ENCODE results near the gene SPTLC3. TPM values are rescaled to one million over a fixed set of nuclear protein-coding genes. Genes with fewer than 3 reads are reported as not detected.

Gene SPTLC3
- total and polyA plus RNA-seq, 2 donors (not counting 1 experiment from before 2014, with no cell fraction given): 4.0 TPM

GRCh38 chr20:13207016-13207415 is 198.2 kb downstream of the SPTLC3 start:
- H3K27me3 ChIP-seq (ENCODE audit: control insufficient read depth, insufficient read depth, low read length): no peaks in the 10 kb centered on the region
- H3K36me3 ChIP-seq (ENCODE audit: control insufficient read depth, insufficient read depth, low read length): no peaks in the 10 kb centered on the region
- no peak for TF ChIP-seq CTCF (conservative IDR thresholded peaks at IDR 0.05 in 1 of 2, IDR thresholded peaks at IDR 0.05 in 1 of 2; ENCODE audit: low read depth in 1 of 2, low read length in 2 of 2)
- no peak for TF ChIP-seq EZH2 (IDR thresholded peaks at IDR 0.05; ENCODE audit: low read length, missing control alignments)
- no peak overlapping the region for H3K9ac ChIP-seq (ENCODE audit: insufficient read depth, low read length)
- no peaks in the 10 kb centered on the region for H3K9me3 ChIP-seq (ENCODE audit: control insufficient read depth, insufficient read depth, low read depth, low read length)
- no peaks in the 10 kb centered on the region for H3K4me1 ChIP-seq (ENCODE audit: control insufficient read depth, extremely low read depth, insufficient read depth, low read length)
- H3K4me2 ChIP-seq (ENCODE audit: extremely low read depth, insufficient read depth, low read length): no peak overlapping the region
- no peaks in the 10 kb centered on the region for H3K79me2 ChIP-seq (ENCODE audit: control insufficient read depth, insufficient read depth, low read length)
- H2AFZ ChIP-seq (ENCODE audit: low read length): no peak overlapping the region
- no peak overlapping the region for H3K4me3 ChIP-seq (replicated peaks in 1 of 4; ENCODE audit: control extremely low read depth in 1 of 4, insufficient read depth in 1 of 4, low read depth in 3 of 4, low read length in 4 of 4)
- no peak overlapping the region for H3K27ac ChIP-seq (ENCODE audit: insufficient read depth, low read length)
- no peaks in the 10 kb centered on the region for H4K20me1 ChIP-seq (ENCODE audit: control insufficient read depth, extremely low read depth, insufficient read depth, low read length)
- no peak for DNase-seq (ENCODE audit: low read depth in 2 of 2)

GRCh38 chr20:13211956-13212618 is 203.3 kb downstream of the SPTLC3 start:
- DNase-seq (ENCODE audit: low read depth in 2 of 2): no peak
- H3K9ac ChIP-seq (ENCODE audit: insufficient read depth, low read length): no peak overlapping the region
- H2AFZ ChIP-seq (ENCODE audit: low read length): no peak overlapping the region
- no peaks in the 10 kb centered on the region for H3K9me3 ChIP-seq (ENCODE audit: control insufficient read depth, insufficient read depth, low read depth, low read length)
- no peaks in the 10 kb centered on the region for H4K20me1 ChIP-seq (ENCODE audit: control insufficient read depth, extremely low read depth, insufficient read depth, low read length)
- no peaks in the 10 kb centered on the region for H3K36me3 ChIP-seq (ENCODE audit: control insufficient read depth, insufficient read depth, low read length)
- no peaks in the 10 kb centered on the region for H3K4me1 ChIP-seq (ENCODE audit: control insufficient read depth, extremely low read depth, insufficient read depth, low read length)
- H3K27ac ChIP-seq (ENCODE audit: insufficient read depth, low read length): no peak overlapping the region
- no peak overlapping the region for H3K4me3 ChIP-seq (replicated peaks in 1 of 4; ENCODE audit: control extremely low read depth in 1 of 4, insufficient read depth in 1 of 4, low read depth in 3 of 4, low read length in 4 of 4)
- peaks cover 5% of the 10 kb centered on the region for H3K27me3 ChIP-seq (ENCODE audit: control insufficient read depth, insufficient read depth, low read length)
- no peak overlapping the region for H3K4me2 ChIP-seq (ENCODE audit: extremely low read depth, insufficient read depth, low read length)
- no peak for TF ChIP-seq CTCF (conservative IDR thresholded peaks at IDR 0.05 in 1 of 2, IDR thresholded peaks at IDR 0.05 in 1 of 2; ENCODE audit: low read depth in 1 of 2, low read length in 2 of 2)
- TF ChIP-seq EZH2 (IDR thresholded peaks at IDR 0.05; ENCODE audit: low read length, missing control alignments): no peak
- H3K79me2 ChIP-seq (ENCODE audit: control insufficient read depth, insufficient read depth, low read length): no peaks in the 10 kb centered on the region

- Histone ChIP-seq H2AFZ (ENCODE audit: low read length) (no peak overlapping the region), H3K27me3 (ENCODE audit: control insufficient read depth, insufficient read depth, low read length) (peaks cover 5% of the 10 kb centered on the region), H4K20me1 (ENCODE audit: control insufficient read depth, extremely low read depth, insufficient read depth, low read length) (no peaks in the 10 kb centered on the region), H3K4me3 (replicated peaks in 1 of 4; ENCODE audit: control extremely low read depth in 1 of 4, insufficient read depth in 1 of 4, low read depth in 3 of 4, low read length in 4 of 4) (no peak overlapping the region), H3K9me3 (ENCODE audit: control insufficient read depth, insufficient read depth, low read depth, low read length) (no peaks in the 10 kb centered on the region), H3K36me3 (ENCODE audit: control insufficient read depth, insufficient read depth, low read length) (no peaks in the 10 kb centered on the region), H3K79me2 (ENCODE audit: control insufficient read depth, insufficient read depth, low read length) (no peaks in the 10 kb centered on the region), H3K27ac (ENCODE audit: insufficient read depth, low read length) (no peak overlapping the region), H3K4me1 (ENCODE audit: control insufficient read depth, extremely low read depth, insufficient read depth, low read length) (no peaks in the 10 kb centered on the region), H3K9ac (ENCODE audit: insufficient read depth, low read length) (no peak overlapping the region), H3K4me2 (ENCODE audit: extremely low read depth, insufficient read depth, low read length) (no peak overlapping the region)
- TF ChIP-seq CTCF (conservative IDR thresholded peaks at IDR 0.05 in 1 of 2, IDR thresholded peaks at IDR 0.05 in 1 of 2; ENCODE audit: low read depth in 1 of 2, low read length in 2 of 2) (no peak), EZH2 (IDR thresholded peaks at IDR 0.05; ENCODE audit: low read length, missing control alignments) (no peak)
- peak in 1 of 2 donors; percentile 35 for DNase-seq (ENCODE audit: low read depth in 2 of 2)
Measured at GRCh38 chr20:13212750-13213149, 204.0 kb downstream of the SPTLC3 start.

Data from fibroblast of lung (primary cell).